ENCODE measurements around the gene DOC2A.
A peak's percentile ranks its signal among the peaks of the same experiment; 100 is the strongest.

The DOC2A gene

GRCh38 chr16:29999605-30000004 is 11.2 kb downstream of the DOC2A start:
- no peak for TF ChIP-seq CTCF (IDR thresholded peaks at IDR 0.05; ENCODE audit: low read depth, low read length)
- no peak for TF ChIP-seq MYC (IDR thresholded peaks at IDR 0.05; ENCODE audit: low read depth, low read length)
- TF ChIP-seq MAX (IDR thresholded peaks at IDR 0.05; ENCODE audit: low read depth, low read length) = no peak
- no peak for DNase-seq (ENCODE audit: low read depth)

GRCh38 chr16:29996766-29997250 is 14.0 kb downstream of the DOC2A start:
- no peak for TF ChIP-seq POLR2A (IDR thresholded peaks at IDR 0.05; ENCODE audit: extremely low read depth, insufficient read length)
- no peak for TF ChIP-seq MYC (IDR thresholded peaks at IDR 0.05; ENCODE audit: low read depth, low read length)
- no peak for TF ChIP-seq CTCF (IDR thresholded peaks at IDR 0.05; ENCODE audit: low read depth, low read length)
- peak; percentile 42 for DNase-seq (ENCODE audit: low read depth)
- peak overlapping the region; percentile 79 for H3K4me3 ChIP-seq (ENCODE audit: low read depth, low read length)

More at GRCh38 chr16:29999605-30000004, 11.2 kb downstream of the DOC2A start:
- no peak overlapping the region for H3K4me3 ChIP-seq (ENCODE audit: low read depth, low read length)

DNA sequence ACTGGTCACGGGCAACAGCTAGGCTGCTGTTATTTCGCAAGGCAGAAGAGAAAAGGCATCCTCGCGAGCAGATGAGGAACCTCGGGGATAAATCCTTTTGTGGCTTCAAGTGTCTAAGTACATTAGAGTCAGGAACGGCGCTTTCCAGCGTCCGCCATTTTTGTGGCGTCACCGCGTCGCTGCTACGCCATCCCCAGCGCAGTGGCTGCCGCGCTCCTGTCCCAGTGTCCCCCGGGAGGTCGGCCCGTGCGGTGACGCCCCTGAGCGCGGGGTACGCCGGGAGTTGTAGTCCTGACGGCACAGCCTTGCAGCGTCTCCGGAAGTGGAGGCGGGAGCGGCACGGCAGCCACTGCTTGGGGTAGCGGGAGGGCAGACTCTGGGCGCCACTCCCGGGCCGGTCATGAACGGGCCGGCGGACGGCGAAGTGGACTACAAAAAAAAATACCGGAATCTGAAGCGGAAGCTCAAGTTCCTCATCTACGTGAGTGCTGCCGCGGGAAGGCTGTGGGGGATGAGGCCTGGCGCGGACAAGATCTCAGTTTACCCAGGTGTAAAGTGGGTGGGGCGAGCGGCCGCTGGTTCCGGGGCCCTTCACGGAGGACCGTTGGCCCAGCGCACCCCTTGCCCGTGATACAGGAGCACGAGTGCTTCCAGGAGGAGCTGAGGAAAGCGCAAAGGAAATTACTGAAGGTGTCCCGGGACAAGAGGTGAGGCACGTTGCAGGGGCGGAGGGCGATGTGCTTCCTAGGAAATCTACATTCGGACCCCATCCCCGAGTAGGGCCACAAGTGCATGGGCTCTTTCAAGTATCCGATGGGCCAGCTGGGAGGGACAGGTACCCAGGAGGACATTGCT is 14.7 kb downstream of the DOC2A start, which contains the start of gene INO80E:
Gene INO80E, plus strand, starts transcription at position 331 of the 855 bp plus-strand sequence. Its CDS starts 70 bp downstream, at position 401.
- peak within 1 kb of the TSS; percentile 79 for H3K4me3 ChIP-seq (ENCODE audit: low read depth, low read length)
- TF ChIP-seq CTCF (IDR thresholded peaks at IDR 0.05; ENCODE audit: low read depth, low read length) (no peak), MYC (IDR thresholded peaks at IDR 0.05; ENCODE audit: low read depth, low read length) (peak; percentile 47), MAX (IDR thresholded peaks at IDR 0.05; ENCODE audit: low read depth, low read length) (peak; percentile 8; the same call in 1 of the 2 replicates), POLR2A (IDR thresholded peaks at IDR 0.05; ENCODE audit: extremely low read depth, insufficient read length) (peak; percentile 60)
- peak; percentile 97 for DNase-seq (ENCODE audit: low read depth)

- DNase-seq (ENCODE audit: low read depth) = peak; percentile 87
- peak; percentile 29 for TF ChIP-seq POLR2A (IDR thresholded peaks at IDR 0.05; ENCODE audit: extremely low read depth, insufficient read length)
- TF ChIP-seq CTCF (IDR thresholded peaks at IDR 0.05; ENCODE audit: low read depth, low read length) = no peak
- peak; percentile 92 for TF ChIP-seq MAX (IDR thresholded peaks at IDR 0.05; ENCODE audit: low read depth, low read length)
- peak; percentile 96 for TF ChIP-seq MYC (IDR thresholded peaks at IDR 0.05; ENCODE audit: low read depth, low read length)
These were observed 15.4 kb downstream of the DOC2A start, which contains the start of gene HIRIP3 for GRCh38 chr16:29995324-29995910. Gene HIRIP3 (minus strand): TSS chr16:29995617. CDS start chr16:29995605, 12 bp downstream.

GRCh38 chr16:29994600-29995323 is 16.1 kb downstream of the DOC2A start:
- peak overlapping the region; percentile 66 for H3K4me3 ChIP-seq (ENCODE audit: low read depth, low read length)
- no peak for TF ChIP-seq MYC (IDR thresholded peaks at IDR 0.05; ENCODE audit: low read depth, low read length)
- no peak for TF ChIP-seq CTCF (IDR thresholded peaks at IDR 0.05; ENCODE audit: low read depth, low read length)
- no peak for TF ChIP-seq MAX (IDR thresholded peaks at IDR 0.05; ENCODE audit: low read depth, low read length)
- no peak for TF ChIP-seq POLR2A (IDR thresholded peaks at IDR 0.05; ENCODE audit: extremely low read depth, insufficient read length)
- DNase-seq (ENCODE audit: low read depth) = peak; percentile 49

More at GRCh38 chr16:29995324-29995910, 15.4 kb downstream of the DOC2A start, which contains the start of gene HIRIP3:
- H3K4me3 ChIP-seq (ENCODE audit: low read depth, low read length) = peak within 1 kb of the TSS; percentile 79
